K562 (cell line): Measurements from ENCODE around the gene RNASET2. TPM values are rescaled to one million over a fixed set of nuclear protein-coding genes. Genes with fewer than 3 reads are reported as not detected.
A peak's percentile ranks its signal among the peaks of the same experiment; 100 is the strongest.

Source experiments
- CHCHD3 ChIP-seq: fragments of 250-450 bp; sonication (Bioruptor Pico); IDR thresholded peaks from 2 replicates; pipeline ENCODE4 v2.1.2; 2022; ENCODE audit warnings: mild to moderate bottlenecking
- CLOCK ChIP-seq: fragments of 250-450 bp; sonication (Bioruptor Pico); IDR thresholded peaks from 2 replicates; pipeline ENCODE4 v1.4.0; 2020; ENCODE audit warnings: mild to moderate bottlenecking, moderate library complexity, borderline replicate concordance
- ELF4 ChIP-seq: fragments of 450-650 bp; formaldehyde crosslinking; IDR thresholded peaks from 2 replicates; pipeline ENCODE4 v1.4.0; 2022; ENCODE audit warnings: missing genetic modification characterization
- EP300 ChIP-seq: IDR thresholded peaks from 2 replicates; pipeline ENCODE4 v1.6.1; 2012; ENCODE audit warnings: low read length, improper control_type of control experiment
- FIP1L1 ChIP-seq: fragments of 200-400 bp; formaldehyde crosslinking; IDR thresholded peaks from 2 replicates; pipeline ENCODE4 v1.6.1; 2018; ENCODE audit warnings: mild to moderate bottlenecking, low read depth, low read length; ENCODE audit not compliant: poor library complexity, severe bottlenecking
- HMGXB4 ChIP-seq: sonication (generic); formaldehyde crosslinking; IDR thresholded peaks from 2 replicates; pipeline ENCODE4 v1.8.1; 2023; ENCODE audit warnings: mild to moderate bottlenecking, missing genetic modification reagents
- NFYB ChIP-seq: IDR thresholded peaks from 2 replicates; pipeline ENCODE4 v1.6.1; 2011; ENCODE audit warnings: mild to moderate bottlenecking, moderate library complexity; ENCODE audit not compliant: insufficient read length; ENCODE audit errors: extremely low read depth
- RBFOX2 ChIP-seq: fragments of 200-400 bp; formaldehyde crosslinking; IDR thresholded peaks from 2 replicates; pipeline ENCODE4 v1.6.1; 2017; ENCODE audit warnings: low read depth, mild to moderate bottlenecking, low read length, moderate library complexity
- ZBED1 ChIP-seq: IDR thresholded peaks from 2 replicates; pipeline ENCODE4 v1.6.1; 2014
- ZBTB43 ChIP-seq: sonication (generic); formaldehyde crosslinking; IDR thresholded peaks from 2 replicates; pipeline ENCODE4 v1.8.0; 2023; ENCODE audit warnings: mild to moderate bottlenecking, missing genetic modification reagents
- ZNF274 ChIP-seq: IDR thresholded peaks from 2 replicates; pipeline ENCODE4 v1.6.1; 2011; ENCODE audit warnings: low read depth, mild to moderate bottlenecking, low read length, moderate library complexity, borderline replicate concordance
- ZNF398 ChIP-seq: fragments of 250-450 bp; sonication (Bioruptor Pico); IDR thresholded peaks from 2 replicates; pipeline ENCODE4 v1.8.0; 2021; ENCODE audit warnings: moderate library complexity, mild to moderate bottlenecking, inconsistent platforms
- polyA plus RNA-seq, 8 experiments: library from polyadenylated mRNA; depleted of rRNA in 4 of 8; stranded (reverse) in 5 of 8; unstranded in 3 of 8; fragments of >200 nt; fragmentation: Nextera tagmentation in 2 of 8; fragmentation: Illumina TruSeq in 1 of 8; extraction: Ambion mirVana in 2 of 8; extraction: Trizol in 1 of 8; gene quantifications; 2 replicates each; pipeline versions ENCODE4 v1.2.1 to v1.2.3, GENCODE V29; 2011 to 2014; ENCODE audit warnings: inconsistent platforms in 1 of 8, missing spikeins in 1 of 8
- total RNA-seq, 7 experiments: library from RNA; depleted of rRNA in 6 of 7; stranded (reverse); fragments of >200 nt in 6 of 7; fragmentation: Illumina TruSeq in 2 of 7; extraction: Trizol in 2 of 7; gene quantifications; 2 replicates each; pipeline versions ENCODE4 v1.2.1 to v1.2.3, GENCODE V29; 2011 to 2021; ENCODE audit warnings: low replicate concordance in 1 of 7
- TF ChIP-seq, protein P1 (sequence below): fragments of 250-450 bp; sonication (Bioruptor Pico); IDR thresholded peaks from 2 replicates; pipeline ENCODE4 v1.4.0; 2020

The RNASET2 gene
- total and polyA plus RNA-seq, 9 of the 15 experiments (the other 6 are each of a cell fraction or from before 2014, with no cell fraction given): 7.4 to 141 (median 91.3) TPM

GRCh38 chr6:166956444-166957086 lies at the start of gene RNASET2 (continued):
- TF ChIP-seq FIP1L1 (no peak), ZBED1 (no peak), ZNF274 (no peak), NFYB (no peak), CLOCK (no peak), HMGXB4 (CRISPR knock-in tag) (no peak), EP300 (no peak), ZNF398 (CRISPR knock-in tag) (no peak), ZBTB43 (CRISPR knock-in tag) (peak; percentile 76; the same call in 1 of the 2 replicates), RBFOX2 (peak; percentile 76), CHCHD3 (CRISPR knock-in tag) (peak; percentile 20; the same call in 1 of the 2 replicates), ELF4 (no peak)
- TF ChIP-seq, protein P1, sequence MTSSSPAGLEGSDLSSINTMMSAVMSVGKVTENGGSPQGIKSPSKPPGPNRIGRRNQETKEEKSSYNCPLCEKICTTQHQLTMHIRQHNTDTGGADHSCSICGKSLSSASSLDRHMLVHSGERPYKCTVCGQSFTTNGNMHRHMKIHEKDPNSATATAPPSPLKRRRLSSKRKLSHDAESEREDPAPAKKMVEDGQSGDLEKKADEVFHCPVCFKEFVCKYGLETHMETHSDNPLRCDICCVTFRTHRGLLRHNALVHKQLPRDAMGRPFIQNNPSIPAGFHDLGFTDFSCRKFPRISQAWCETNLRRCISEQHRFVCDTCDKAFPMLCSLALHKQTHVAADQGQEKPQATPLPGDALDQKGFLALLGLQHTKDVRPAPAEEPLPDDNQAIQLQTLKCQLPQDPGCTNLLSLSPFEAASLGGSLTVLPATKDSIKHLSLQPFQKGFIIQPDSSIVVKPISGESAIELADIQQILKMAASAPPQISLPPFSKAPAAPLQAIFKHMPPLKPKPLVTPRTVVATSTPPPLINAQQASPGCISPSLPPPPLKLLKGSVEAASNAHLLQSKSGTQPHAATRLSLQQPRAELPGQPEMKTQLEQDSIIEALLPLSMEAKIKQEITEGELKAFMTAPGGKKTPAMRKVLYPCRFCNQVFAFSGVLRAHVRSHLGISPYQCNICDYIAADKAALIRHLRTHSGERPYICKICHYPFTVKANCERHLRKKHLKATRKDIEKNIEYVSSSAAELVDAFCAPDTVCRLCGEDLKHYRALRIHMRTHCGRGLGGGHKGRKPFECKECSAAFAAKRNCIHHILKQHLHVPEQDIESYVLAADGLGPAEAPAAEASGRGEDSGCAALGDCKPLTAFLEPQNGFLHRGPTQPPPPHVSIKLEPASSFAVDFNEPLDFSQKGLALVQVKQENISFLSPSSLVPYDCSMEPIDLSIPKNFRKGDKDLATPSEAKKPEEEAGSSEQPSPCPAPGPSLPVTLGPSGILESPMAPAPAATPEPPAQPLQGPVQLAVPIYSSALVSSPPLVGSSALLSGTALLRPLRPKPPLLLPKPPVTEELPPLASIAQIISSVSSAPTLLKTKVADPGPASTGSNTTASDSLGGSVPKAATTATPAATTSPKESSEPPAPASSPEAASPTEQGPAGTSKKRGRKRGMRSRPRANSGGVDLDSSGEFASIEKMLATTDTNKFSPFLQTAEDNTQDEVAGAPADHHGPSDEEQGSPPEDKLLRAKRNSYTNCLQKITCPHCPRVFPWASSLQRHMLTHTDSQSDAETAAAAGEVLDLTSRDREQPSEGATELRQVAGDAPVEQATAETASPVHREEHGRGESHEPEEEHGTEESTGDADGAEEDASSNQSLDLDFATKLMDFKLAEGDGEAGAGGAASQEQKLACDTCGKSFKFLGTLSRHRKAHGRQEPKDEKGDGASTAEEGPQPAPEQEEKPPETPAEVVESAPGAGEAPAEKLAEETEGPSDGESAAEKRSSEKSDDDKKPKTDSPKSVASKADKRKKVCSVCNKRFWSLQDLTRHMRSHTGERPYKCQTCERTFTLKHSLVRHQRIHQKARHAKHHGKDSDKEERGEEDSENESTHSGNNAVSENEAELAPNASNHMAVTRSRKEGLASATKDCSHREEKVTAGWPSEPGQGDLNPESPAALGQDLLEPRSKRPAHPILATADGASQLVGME (CRISPR knock-in tag): 0 out of 2 replicates have a peak, but pooled peaks have one; percentile 30
